ENCODE results near the gene ITGA1. TPM values are rescaled to one million over a fixed set of nuclear protein-coding genes. Genes with fewer than 3 reads are reported as not detected.

Gene ITGA1
- total RNA-seq, 2 experiments from 2014 or later = not detected

- CTCF ChIA-PET (ENCODE audit: unreplicated experiment) = no interaction called here
- no peak overlapping the region for H3K4me2 ChIP-seq (ENCODE audit: low read length)
- no peaks in the 10 kb centered on the region for H3K9me2 ChIP-seq (ENCODE audit: insufficient read depth, low read length)
- no peaks in the 10 kb centered on the region for H3K36me3 ChIP-seq (ENCODE audit: insufficient read depth, low read length)
- H3K4me3 ChIP-seq (ENCODE audit: low read depth, low read length, poor library complexity, severe bottlenecking) = no peak overlapping the region
- no peaks in the 10 kb centered on the region for H3K9me3 ChIP-seq (ENCODE audit: low read length)
- TF ChIP-seq CTCF (conservative IDR thresholded peaks at IDR 0.05; ENCODE audit: low read length) = no peak
- TF ChIP-seq EZH2phosphoT487 (IDR thresholded peaks at IDR 0.05; ENCODE audit: borderline replicate concordance, low read depth, low read length) = no peak
- intact Hi-C loops (cut with micrococcal nuclease; ENCODE audit: unreplicated experiment) = no loop called here
- H3K27ac ChIP-seq (ENCODE audit: low read depth, low read length, poor library complexity, severe bottlenecking) = no peak overlapping the region
- no TSS peak for BruUV-seq (replicated peaks)
- H2AFZ ChIP-seq (ENCODE audit: low read length) = no peak overlapping the region
- POLR2A ChIA-PET = interaction anchor here (1.2 to 2.4 kb wide), 3 partner anchors 9 to 28 kb away, joined by 3 to 9 read pairs (median 3); no protein-coding TSS in a partner anchor
- no peaks in the 10 kb centered on the region for H3K4me1 ChIP-seq (ENCODE audit: insufficient read depth, low read length, poor library complexity, severe bottlenecking)
- no peaks in the 10 kb centered on the region for H3K79me2 ChIP-seq (ENCODE audit: insufficient read depth, low read depth, low read length)
- DNase-seq (ENCODE audit: low spot score) = no peak
- H4K20me1 ChIP-seq (ENCODE audit: insufficient read depth, low read length) = no peaks in the 10 kb centered on the region
Measured at GRCh38 chr5:52789851-52790250, 2.1 kb downstream of the ITGA1 start.

- Histone ChIP-seq H3K4me1 (ENCODE audit: insufficient read depth, low read length, poor library complexity, severe bottlenecking) (no peaks in the 10 kb centered on the region), H2AFZ (ENCODE audit: low read length) (no peak overlapping the region), H3K4me2 (ENCODE audit: low read length) (no peak overlapping the region), H3K4me3 (ENCODE audit: low read depth, low read length, poor library complexity, severe bottlenecking) (no peak overlapping the region), H3K27ac (ENCODE audit: low read depth, low read length, poor library complexity, severe bottlenecking) (no peak overlapping the region), H3K9me2 (ENCODE audit: insufficient read depth, low read length) (no peaks in the 10 kb centered on the region), H4K20me1 (ENCODE audit: insufficient read depth, low read length) (no peaks in the 10 kb centered on the region), H3K9me3 (ENCODE audit: low read length) (no peaks in the 10 kb centered on the region), H3K79me2 (ENCODE audit: insufficient read depth, low read depth, low read length) (no peaks in the 10 kb centered on the region), H3K36me3 (ENCODE audit: insufficient read depth, low read length) (no peaks in the 10 kb centered on the region)
- no TSS peak for BruUV-seq (replicated peaks)
- TF ChIP-seq EZH2phosphoT487 (IDR thresholded peaks at IDR 0.05; ENCODE audit: borderline replicate concordance, low read depth, low read length) = no peak
- TF ChIP-seq CTCF (conservative IDR thresholded peaks at IDR 0.05; ENCODE audit: low read length) = no peak
- no peak for DNase-seq (ENCODE audit: low spot score)
- CTCF ChIA-PET (ENCODE audit: unreplicated experiment) = no interaction called here
- intact Hi-C loops (cut with micrococcal nuclease; ENCODE audit: unreplicated experiment) = no loop called here
- POLR2A ChIA-PET = interaction anchor here (2.4 kb wide), 1 partner anchor 8 kb away, joined by 9 read pairs; no protein-coding TSS in a partner anchor
Measured at GRCh38 chr5:52791366-52791765, 3.6 kb downstream of the ITGA1 start.

- H3K9me3 ChIP-seq (ENCODE audit: low read length) = no peaks in the 10 kb centered on the region
- H3K4me2 ChIP-seq (ENCODE audit: low read length) = no peak overlapping the region
- no peak for DNase-seq (ENCODE audit: low spot score)
- no peak overlapping the region for H3K4me3 ChIP-seq (ENCODE audit: low read depth, low read length, poor library complexity, severe bottlenecking)
- H3K79me2 ChIP-seq (ENCODE audit: insufficient read depth, low read depth, low read length) = peaks cover 4% of the 10 kb centered on the region; the same call in 1 of the 2 replicates
- H4K20me1 ChIP-seq (ENCODE audit: insufficient read depth, low read length) = no peaks in the 10 kb centered on the region
- intact Hi-C loops (cut with micrococcal nuclease; ENCODE audit: unreplicated experiment) = no loop called here
- H3K27ac ChIP-seq (ENCODE audit: low read depth, low read length, poor library complexity, severe bottlenecking) = no peak overlapping the region
- peaks cover 8% of the 10 kb centered on the region for H3K4me1 ChIP-seq (ENCODE audit: insufficient read depth, low read length, poor library complexity, severe bottlenecking)
- ChIA-PET CTCF (ENCODE audit: unreplicated experiment) (no interaction called here), POLR2A (no interaction called here)
- no peaks in the 10 kb centered on the region for H3K9me2 ChIP-seq (ENCODE audit: insufficient read depth, low read length)
- no peak overlapping the region for H2AFZ ChIP-seq (ENCODE audit: low read length)
- BruUV-seq (replicated peaks) = no TSS peak
- no peaks in the 10 kb centered on the region for H3K36me3 ChIP-seq (ENCODE audit: insufficient read depth, low read length)
- TF ChIP-seq CTCF (conservative IDR thresholded peaks at IDR 0.05; ENCODE audit: low read length) (no peak), EZH2phosphoT487 (IDR thresholded peaks at IDR 0.05; ENCODE audit: borderline replicate concordance, low read depth, low read length) (no peak)
Measured at GRCh38 chr5:52794519-52794918, 6.8 kb downstream of the ITGA1 start.

Measured in OCI-LY7 (cell line).